Brain microvascular endothelial cell (primary cell): ENCODE data around the gene SLC7A6OS.

Experiments
- DNase-seq: peaks from one replicate; pipeline ENCODE4 v3.0.0-alpha.2; 2020
- H3K27ac ChIP-seq: fragments of 250-450 bp; sonication (Bioruptor Pico); 2 replicates; pipeline ENCODE4 v1.5.1; 2020; ENCODE audit warnings: mild to moderate bottlenecking, moderate library complexity
- H3K27me3 ChIP-seq: fragments of 250-450 bp; sonication (Bioruptor Pico); replicated peaks from 2 replicates; pipeline ENCODE4 v1.5.1; 2020; ENCODE audit warnings: mild to moderate bottlenecking
- H3K36me3 ChIP-seq: fragments of 250-450 bp; sonication (Bioruptor Pico); replicated peaks from 2 replicates; pipeline ENCODE4 v1.5.1; 2020; ENCODE audit warnings: mild to moderate bottlenecking
- H3K4me3 ChIP-seq: 2 replicates; pipeline ENCODE4 v1.5.1; 2011; ENCODE audit warnings: low read depth, mild to moderate bottlenecking, control low read depth, low read length, moderate library complexity
- in situ Hi-C: cut with HindIII; loops from 2 replicates; pipeline ENCODE4 v1.10.0; 2017; ENCODE audit warnings: low sequenced_read_pairs, low pct_ligation_motif_present
- TF ChIP-seq, protein P1 (sequence below): IDR thresholded peaks from 2 replicates; pipeline ENCODE4 v1.5.1; 2011; ENCODE audit warnings: low read depth, mild to moderate bottlenecking, moderate library complexity, low read length, control low read depth, inconsistent platforms; ENCODE audit errors: missing control alignments

Gene SLC7A6OS

DNA sequence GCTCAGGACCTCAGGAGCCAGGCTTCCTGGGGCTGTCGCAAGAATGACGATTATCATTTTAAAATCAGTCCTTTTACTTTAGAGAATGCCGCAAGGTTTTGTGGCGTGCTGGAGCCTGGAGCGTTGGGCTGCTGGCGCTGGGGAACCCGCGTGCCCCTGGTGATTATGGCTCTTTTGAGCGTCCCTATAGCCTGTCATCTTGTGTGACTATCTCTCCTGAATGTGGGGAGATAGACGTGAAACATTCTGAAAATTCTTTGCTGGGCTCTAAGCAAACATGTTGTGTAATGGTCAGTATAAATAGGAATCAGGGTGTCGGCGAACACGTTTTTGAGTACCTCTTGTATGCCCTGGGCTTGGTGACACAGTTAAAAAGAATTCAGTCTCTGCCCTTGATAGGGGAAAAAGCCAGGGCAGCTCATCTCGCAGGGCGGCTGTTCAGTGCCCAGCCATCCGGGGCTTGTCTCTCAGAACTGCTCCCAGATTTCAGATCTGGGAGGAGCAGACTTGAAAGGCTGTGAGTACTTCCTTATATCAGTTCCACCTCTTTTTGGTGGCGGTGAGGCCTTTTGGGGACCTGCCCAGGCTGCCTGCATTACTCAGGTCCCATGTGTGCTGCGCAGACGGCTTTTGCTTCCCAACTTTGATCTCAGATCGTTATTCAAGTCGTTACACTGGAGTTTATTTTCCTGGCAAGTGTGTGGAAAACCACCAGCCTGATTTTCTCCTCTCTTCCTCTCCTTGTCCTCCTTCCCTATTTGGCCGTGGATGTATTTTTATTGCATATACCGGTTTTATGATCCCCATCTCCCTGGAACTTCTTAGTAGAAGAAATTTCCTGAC lies 45.4 kb downstream of the SLC7A6OS start:
- H3K36me3 ChIP-seq, result no peaks in the 10 kb centered on the region
- H3K27me3 ChIP-seq, result no peaks in the 10 kb centered on the region
- in situ Hi-C loops, result no loop called here
- peak overlapping the region; percentile 93 for H3K4me3 ChIP-seq
- DNase-seq, result peak; percentile 50
- TF ChIP-seq, protein P1, sequence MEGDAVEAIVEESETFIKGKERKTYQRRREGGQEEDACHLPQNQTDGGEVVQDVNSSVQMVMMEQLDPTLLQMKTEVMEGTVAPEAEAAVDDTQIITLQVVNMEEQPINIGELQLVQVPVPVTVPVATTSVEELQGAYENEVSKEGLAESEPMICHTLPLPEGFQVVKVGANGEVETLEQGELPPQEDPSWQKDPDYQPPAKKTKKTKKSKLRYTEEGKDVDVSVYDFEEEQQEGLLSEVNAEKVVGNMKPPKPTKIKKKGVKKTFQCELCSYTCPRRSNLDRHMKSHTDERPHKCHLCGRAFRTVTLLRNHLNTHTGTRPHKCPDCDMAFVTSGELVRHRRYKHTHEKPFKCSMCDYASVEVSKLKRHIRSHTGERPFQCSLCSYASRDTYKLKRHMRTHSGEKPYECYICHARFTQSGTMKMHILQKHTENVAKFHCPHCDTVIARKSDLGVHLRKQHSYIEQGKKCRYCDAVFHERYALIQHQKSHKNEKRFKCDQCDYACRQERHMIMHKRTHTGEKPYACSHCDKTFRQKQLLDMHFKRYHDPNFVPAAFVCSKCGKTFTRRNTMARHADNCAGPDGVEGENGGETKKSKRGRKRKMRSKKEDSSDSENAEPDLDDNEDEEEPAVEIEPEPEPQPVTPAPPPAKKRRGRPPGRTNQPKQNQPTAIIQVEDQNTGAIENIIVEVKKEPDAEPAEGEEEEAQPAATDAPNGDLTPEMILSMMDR, result no peak
- H3K27ac ChIP-seq, result peak overlapping the region; percentile 96

DNA sequence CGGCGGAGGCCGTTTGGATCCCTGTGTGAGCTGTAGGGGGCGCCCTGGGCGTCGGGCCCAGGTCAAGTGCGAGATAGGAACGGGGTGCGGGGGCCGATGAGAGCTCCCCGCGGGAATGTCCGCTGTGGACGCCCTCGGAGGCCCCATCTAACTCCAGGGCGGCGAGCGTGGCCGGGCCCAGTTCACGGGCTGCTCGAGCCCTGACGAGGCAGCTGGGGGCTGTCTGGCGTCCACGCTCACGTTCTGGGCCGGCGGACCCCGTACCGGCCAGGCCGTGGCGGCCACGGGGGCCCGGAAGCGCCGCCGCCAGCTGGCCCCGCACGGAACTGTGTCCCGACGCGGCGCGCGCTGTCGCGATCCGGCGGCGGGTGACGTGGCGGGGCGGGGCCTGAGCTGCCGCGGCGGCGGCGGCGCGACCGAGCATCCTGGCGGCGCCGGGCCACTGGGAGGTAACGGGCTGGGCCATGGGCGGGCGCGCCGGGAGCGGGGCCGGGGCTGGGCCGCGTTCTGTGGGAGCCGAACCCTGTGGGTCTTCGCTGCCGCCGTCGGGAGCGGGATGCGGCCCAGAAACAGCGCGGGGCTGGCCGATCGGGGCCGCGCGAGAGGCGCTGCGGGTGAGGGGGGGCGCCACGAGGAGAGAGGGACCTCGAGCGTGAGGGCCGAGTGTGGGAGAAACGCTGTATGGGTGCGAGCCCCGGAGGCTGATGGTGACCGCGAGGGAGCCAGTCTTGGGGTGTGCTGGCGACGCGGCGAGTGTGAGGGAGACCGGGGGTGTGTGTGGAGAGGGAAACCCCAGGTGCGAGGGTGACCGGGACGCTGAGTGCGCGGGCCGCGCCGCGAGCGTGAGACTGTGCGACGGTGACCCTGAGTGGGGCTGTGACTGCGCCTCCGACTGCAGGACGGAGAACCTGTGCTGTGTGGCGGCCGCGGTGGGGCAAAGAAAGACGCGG lies 46.3 kb downstream of the SLC7A6OS start, which contains the start of gene SLC7A6:
TSS of gene SLC7A6 (plus strand) at position 399 of the 950 bp plus-strand sequence. CDS start 10,201 bp downstream, outside the sequence.
- Histone ChIP-seq H3K36me3 (no peaks in the 10 kb centered on the region), H3K4me3 (peak within 1 kb of the TSS; percentile 93), H3K27me3 (no peaks in the 10 kb centered on the region), H3K27ac (peak within 1 kb of the TSS; percentile 96)
- in situ Hi-C loops, result no loop called here
- TF ChIP-seq, protein P1, result peak; percentile 85
- peak; percentile 59 for DNase-seq

DNA sequence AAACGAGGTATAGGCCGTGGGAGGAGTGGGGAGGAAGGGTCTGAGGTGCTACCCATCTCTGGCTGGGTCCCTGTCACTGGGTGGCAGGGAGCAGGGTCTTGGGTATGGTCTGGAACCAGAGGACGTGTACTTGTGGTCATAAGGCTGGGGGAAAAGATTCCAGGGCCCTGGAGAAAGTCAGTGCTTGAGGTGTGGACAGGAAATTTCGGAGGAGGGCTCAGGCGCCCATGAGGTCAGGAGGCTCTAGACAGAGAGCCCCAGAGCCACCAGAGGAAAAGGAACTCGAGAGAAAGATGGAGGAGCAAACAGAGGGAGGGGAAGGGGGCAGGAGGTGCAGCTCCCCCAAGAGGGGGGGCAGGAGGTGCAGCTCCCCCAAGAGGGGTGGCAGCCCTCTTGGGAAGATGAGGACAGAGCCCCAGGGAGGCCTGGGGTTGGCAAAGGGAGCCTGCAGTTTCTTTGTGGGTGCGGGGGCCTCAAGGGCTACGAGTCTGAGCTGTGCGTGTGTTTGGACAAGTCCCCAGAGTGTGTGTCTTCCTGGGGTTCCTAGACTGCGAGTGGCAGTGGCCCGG lies 47.1 kb downstream of the SLC7A6OS start:
- Histone ChIP-seq H3K27ac (peak overlapping the region; percentile 96), H3K27me3 (no peaks in the 10 kb centered on the region), H3K4me3 (peak overlapping the region; percentile 93), H3K36me3 (no peaks in the 10 kb centered on the region)
- TF ChIP-seq, protein P1, result no peak
- in situ Hi-C loops, result no loop called here
- no peak for DNase-seq

DNA sequence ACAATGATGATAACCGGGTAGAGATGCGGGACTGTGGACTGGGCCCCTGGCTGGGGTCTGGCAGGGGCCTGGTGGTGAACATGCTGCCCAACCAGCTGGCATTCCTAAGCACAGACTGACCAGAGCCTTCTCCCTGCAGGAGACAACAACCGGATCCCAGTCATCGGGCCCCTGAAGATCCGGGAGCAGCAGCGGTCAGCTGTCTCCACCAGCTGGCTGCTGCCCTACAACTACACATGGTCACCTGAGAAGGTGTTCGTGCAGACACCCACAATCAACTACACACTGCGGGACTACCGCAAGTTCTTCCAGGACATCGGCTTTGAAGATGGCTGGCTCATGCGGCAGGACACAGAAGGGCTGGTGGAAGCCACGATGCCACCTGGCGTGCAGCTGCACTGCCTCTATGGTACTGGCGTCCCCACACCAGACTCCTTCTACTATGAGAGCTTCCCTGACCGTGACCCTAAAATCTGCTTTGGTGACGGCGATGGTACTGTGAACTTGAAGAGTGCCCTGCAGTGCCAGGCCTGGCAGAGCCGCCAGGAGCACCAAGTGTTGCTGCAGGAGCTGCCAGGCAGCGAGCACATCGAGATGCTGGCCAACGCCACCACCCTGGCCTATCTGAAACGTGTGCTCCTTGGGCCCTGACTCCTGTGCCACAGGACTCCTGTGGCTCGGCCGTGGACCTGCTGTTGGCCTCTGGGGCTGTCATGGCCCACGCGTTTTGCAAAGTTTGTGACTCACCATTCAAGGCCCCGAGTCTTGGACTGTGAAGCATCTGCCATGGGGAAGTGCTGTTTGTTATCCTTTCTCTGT lies 51.5 kb downstream of the SLC7A6OS start:
- DNase-seq, result no peak
- no peaks in the 10 kb centered on the region for H3K27me3 ChIP-seq
- TF ChIP-seq, protein P1, result no peak
- in situ Hi-C loops, result no loop called here
- no peak overlapping the region for H3K4me3 ChIP-seq
- H3K27ac ChIP-seq, result no peak overlapping the region
- H3K36me3 ChIP-seq, result peaks cover 15% of the 10 kb centered on the region
